ENCODE measurements around the gene ID3. TPM values are rescaled to one million over a fixed set of nuclear protein-coding genes. Genes with fewer than 3 reads are reported as not detected.
A peak's percentile ranks its signal among the peaks of the same experiment; 100 is the strongest.

Gene ID3
- total and polyA plus RNA-seq, 9 of the 15 experiments (the other 6 are each of a cell fraction or from before 2014, with no cell fraction given) = 6.8 to 59.8 (median 23.5) TPM

DNA sequence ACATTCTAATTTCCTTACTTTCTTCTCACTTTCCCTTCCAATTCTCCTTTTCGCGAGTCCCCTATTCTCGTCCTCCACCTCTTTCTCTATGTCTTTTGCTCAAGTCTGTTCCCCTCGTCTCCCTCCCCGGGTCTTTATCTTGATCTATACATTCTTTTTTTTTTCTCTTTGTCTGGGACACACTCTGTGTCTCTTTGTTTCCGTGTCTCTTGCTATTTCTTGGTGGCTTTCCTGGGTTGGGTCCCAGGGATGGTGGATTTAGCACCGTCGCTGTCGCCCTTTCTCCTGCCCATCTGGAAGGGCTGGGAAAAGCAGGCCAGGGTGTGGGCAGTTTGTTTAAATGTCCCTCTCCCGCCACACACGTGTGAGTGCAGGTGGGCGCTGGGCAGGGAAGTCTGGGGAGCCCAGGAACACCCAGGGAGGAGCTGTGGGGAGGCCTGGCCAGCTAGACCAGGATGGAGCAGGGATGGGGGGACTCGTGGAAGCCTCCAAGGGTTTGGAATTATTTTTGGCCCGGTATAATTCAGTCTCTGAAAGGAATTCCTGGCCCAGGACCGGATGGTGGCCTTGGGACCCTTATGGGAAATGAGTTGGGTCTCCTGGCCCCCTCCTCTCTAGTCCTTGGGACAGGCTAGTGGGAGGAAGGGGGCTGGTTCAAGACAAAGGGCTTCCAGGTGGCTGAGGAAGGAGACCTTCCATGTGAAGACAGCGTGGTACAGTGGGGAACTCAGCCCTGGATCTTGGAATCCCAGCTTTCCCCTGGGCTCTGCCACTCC, 9.5 kb upstream of the ID3 start (continued):
- TF ChIP-seq, protein P1, sequence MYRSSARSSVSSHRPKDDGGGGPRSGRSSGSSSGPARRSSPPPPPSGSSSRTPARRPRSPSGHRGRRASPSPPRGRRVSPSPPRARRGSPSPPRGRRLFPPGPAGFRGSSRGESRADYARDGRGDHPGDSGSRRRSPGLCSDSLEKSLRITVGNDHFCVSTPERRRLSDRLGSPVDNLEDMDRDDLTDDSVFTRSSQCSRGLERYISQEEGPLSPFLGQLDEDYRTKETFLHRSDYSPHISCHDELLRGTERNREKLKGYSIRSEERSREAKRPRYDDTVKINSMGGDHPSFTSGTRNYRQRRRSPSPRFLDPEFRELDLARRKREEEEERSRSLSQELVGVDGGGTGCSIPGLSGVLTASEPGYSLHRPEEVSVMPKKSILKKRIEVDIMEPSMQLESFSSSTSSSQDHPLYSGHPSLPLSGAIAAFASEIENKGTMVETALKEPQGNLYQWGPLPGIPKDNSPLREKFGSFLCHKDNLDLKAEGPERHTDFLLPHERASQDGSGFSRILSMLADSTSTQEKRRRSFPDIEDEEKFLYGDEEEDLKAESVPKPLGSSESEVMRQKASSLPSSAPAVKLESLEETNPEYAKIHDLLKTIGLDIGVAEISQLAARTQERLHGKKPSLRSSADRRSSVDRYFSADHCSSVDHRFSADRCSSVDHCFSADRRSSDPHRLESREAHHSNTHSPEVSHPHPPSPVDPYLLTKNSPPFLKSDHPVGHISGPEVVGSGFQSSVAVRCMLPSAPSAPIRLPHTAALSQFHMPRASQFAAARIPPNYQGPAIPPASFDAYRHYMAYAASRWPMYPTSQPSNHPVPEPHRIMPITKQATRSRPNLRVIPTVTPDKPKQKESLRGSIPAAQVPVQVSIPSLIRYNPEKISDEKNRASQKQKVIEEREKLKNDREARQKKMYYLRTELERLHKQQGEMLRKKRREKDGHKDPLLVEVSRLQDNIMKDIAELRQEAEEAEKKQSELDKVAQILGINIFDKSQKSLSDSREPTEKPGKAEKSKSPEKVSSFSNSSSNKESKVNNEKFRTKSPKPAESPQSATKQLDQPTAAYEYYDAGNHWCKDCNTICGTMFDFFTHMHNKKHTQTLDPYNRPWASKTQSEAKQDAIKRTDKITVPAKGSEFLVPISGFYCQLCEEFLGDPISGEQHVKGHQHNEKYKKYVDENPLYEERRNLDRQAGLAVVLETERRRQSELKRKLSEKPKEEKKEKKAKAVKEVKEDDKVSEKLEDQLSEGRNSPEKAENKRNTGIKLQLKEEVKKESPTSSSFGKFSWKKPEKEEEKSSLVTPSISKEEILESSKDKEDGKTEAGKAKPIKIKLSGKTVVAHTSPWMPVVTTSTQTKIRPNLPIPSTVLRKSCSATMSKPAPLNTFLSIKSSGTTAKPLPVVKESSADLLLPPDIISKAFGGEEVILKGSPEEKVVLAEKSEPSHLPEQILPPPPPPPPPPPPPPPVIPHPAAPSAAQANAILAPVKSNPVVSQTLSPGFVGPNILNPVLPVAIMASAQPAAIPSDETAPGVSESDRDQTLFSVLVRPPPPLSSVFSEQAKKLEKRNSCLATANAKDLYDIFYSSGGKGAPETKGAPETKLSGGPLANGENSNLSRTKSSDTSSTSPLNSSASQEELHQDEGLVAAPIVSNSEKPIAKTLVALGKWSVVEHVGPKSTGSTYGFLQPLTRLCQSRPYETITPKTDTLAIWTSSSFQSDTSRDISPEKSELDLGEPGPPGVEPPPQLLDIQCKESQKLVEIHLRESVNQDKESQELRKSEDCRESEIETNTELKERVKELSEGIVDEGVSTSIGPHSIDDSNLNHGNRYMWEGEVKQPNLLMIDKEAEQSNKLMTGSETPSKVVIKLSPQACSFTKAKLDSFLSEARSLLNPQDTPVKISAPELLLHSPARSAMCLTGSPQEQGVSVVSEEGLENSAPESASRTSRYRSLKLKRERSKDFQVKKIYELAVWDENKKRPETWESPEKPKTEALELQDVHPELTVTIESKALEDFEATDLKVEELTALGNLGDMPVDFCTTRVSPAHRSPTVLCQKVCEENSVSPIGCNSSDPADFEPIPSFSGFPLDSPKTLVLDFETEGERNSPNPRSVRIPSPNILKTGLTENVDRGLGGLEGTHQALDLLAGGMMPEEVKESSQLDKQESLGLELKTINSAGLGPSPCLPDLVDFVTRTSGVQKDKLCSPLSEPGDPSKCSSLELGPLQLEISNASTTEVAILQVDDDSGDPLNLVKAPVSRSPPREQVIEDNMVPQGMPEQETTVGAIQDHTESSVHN (IDR thresholded peaks at IDR 0.05; ENCODE audit: borderline replicate concordance in 1 of 2, low read depth in 1 of 2) = no peak
- TF ChIP-seq, protein P2, sequence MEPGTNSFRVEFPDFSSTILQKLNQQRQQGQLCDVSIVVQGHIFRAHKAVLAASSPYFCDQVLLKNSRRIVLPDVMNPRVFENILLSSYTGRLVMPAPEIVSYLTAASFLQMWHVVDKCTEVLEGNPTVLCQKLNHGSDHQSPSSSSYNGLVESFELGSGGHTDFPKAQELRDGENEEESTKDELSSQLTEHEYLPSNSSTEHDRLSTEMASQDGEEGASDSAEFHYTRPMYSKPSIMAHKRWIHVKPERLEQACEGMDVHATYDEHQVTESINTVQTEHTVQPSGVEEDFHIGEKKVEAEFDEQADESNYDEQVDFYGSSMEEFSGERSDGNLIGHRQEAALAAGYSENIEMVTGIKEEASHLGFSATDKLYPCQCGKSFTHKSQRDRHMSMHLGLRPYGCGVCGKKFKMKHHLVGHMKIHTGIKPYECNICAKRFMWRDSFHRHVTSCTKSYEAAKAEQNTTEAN (CRISPR knock-in tag; IDR thresholded peaks at IDR 0.05) = no peak
- TF ChIP-seq FUS (optimal IDR thresholded peaks at IDR 0.05; ENCODE audit: low read depth, low read length) = no peak
- no peak for TF ChIP-seq ZFX (CRISPR knock-in tag; IDR thresholded peaks at IDR 0.05)
- TF ChIP-seq HNRNPL (IDR thresholded peaks at IDR 0.05; ENCODE audit: low read depth, low read length) = no peak
- no peak for TF ChIP-seq RAD21 (CRISPR knock-in tag; conservative IDR thresholded peaks at IDR 0.05 in 1 of 2, IDR thresholded peaks at IDR 0.05 in 1 of 2)
- no peak for TF ChIP-seq BACH1 (tag; IDR thresholded peaks at IDR 0.05)
- TF ChIP-seq, protein P3, sequence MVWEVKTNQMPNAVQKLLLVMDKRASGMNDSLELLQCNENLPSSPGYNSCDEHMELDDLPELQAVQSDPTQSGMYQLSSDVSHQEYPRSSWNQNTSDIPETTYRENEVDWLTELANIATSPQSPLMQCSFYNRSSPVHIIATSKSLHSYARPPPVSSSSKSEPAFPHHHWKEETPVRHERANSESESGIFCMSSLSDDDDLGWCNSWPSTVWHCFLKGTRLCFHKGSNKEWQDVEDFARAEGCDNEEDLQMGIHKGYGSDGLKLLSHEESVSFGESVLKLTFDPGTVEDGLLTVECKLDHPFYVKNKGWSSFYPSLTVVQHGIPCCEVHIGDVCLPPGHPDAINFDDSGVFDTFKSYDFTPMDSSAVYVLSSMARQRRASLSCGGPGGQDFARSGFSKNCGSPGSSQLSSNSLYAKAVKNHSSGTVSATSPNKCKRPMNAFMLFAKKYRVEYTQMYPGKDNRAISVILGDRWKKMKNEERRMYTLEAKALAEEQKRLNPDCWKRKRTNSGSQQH (CRISPR knock-in tag; IDR thresholded peaks at IDR 0.05) = 0 out of 2 replicates have a peak, but pooled peaks have one; percentile 45
- TF ChIP-seq, protein P4, sequence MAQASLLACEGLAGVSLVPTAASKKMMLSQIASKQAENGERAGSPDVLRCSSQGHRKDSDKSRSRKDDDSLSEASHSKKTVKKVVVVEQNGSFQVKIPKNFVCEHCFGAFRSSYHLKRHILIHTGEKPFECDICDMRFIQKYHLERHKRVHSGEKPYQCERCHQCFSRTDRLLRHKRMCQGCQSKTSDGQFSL (CRISPR knock-in tag; IDR thresholded peaks at IDR 0.05) = no peak
- TF ChIP-seq, protein P4 (tag; IDR thresholded peaks at IDR 0.05) = no peak
- TF ChIP-seq, protein P5, sequence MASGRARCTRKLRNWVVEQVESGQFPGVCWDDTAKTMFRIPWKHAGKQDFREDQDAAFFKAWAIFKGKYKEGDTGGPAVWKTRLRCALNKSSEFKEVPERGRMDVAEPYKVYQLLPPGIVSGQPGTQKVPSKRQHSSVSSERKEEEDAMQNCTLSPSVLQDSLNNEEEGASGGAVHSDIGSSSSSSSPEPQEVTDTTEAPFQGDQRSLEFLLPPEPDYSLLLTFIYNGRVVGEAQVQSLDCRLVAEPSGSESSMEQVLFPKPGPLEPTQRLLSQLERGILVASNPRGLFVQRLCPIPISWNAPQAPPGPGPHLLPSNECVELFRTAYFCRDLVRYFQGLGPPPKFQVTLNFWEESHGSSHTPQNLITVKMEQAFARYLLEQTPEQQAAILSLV (tag; IDR thresholded peaks at IDR 0.05) = no peak
